Gastrocnemius medialis (tissue), 4 donors: ENCODE results near the gene RMDN3. TPM values are rescaled to one million over a fixed set of nuclear protein-coding genes. Genes with fewer than 3 reads are reported as not detected.

ENCODE experiments used
- ATAC-seq, 2 donors: fragments of 150-250 bp; one replicate each; pipeline ENCODE4 v1.9.1; 2016
- DNase-seq, 2 donors: peaks; one replicate each; pipeline ENCODE4 v3.0.0-alpha.2; 2019
- H3K27ac ChIP-seq, 4 donors: fragments of 200-600 bp; sonication (generic); 1 replicate in 1 of 4; 2 replicates in 3 of 4; pipeline ENCODE4 v1.5.1; 2016 to 2018; ENCODE audit warnings: mild to moderate bottlenecking in 2 of 4, moderate library complexity in 1 of 4
- H3K27me3 ChIP-seq, 3 donors: fragments of 200-600 bp; sonication (generic) in 2 of 3; 1 replicate in 1 of 3; 2 replicates in 2 of 3; pipeline versions ENCODE4 v1.5.1 to v1.6.0; 2016 to 2019; ENCODE audit warnings: mild to moderate bottlenecking in 1 of 3, moderate library complexity in 1 of 3
- H3K36me3 ChIP-seq, 2 donors: fragments of 200-600 bp; sonication (generic) in 1 of 2; one replicate each; pipeline ENCODE4 v1.5.1; 2017 to 2018
- H3K4me1 ChIP-seq, 2 donors: fragments of 200-600 bp; sonication (generic) in 1 of 2; one replicate each; pipeline ENCODE4 v1.5.1; 2016 to 2017; ENCODE audit warnings: mild to moderate bottlenecking in 2 of 2
- H3K4me3 ChIP-seq, 4 donors: fragments of 200-600 bp; sonication (generic) in 3 of 4; 1 replicate in 1 of 4; 2 replicates in 3 of 4; pipeline ENCODE4 v1.5.1; 2016 to 2019; ENCODE audit warnings: mild to moderate bottlenecking in 2 of 4
- H3K9me3 ChIP-seq, 3 donors: fragments of 200-600 bp; sonication (generic) in 2 of 3; 1 replicate in 1 of 3; 2 replicates in 2 of 3; pipeline ENCODE4 v1.5.1; 2016 to 2019
- CTCF ChIP-seq, 5 experiments: fragments of 450-650 bp in 3 of 5; fragments of 200-600 bp in 2 of 5; sonication (generic) in 2 of 5; IDR thresholded peaks in 4 of 5; conservative IDR thresholded peaks in 1 of 5; 1 replicate in 4 of 5; 2 replicates in 1 of 5; pipeline ENCODE4 v1.5.1; 2016 to 2019; ENCODE audit warnings: antibody characterized with exemption in 5 of 5, mild to moderate bottlenecking in 3 of 5, moderate library complexity in 3 of 5
- POLR2A ChIP-seq, 2 donors: fragments of 450-650 bp; IDR thresholded peaks; one replicate each; pipeline ENCODE4 v1.6.1; 2017; ENCODE audit warnings: antibody characterized with exemption in 2 of 2, mild to moderate bottlenecking in 2 of 2, moderate library complexity in 2 of 2
- in situ Hi-C, 4 donors: fragments of 200-750 bp; cut with MboI; loops; one replicate each; pipeline versions ENCODE4 v1.15.0 to v1.8.0; 2017; ENCODE audit warnings: low sequenced_read_pairs in 4 of 4
- intact Hi-C: fragments of 100-400 bp; cut with DNase I; formaldehyde crosslinking; loops from one replicate; pipeline ENCODE4 v1.15.1; 2023; ENCODE audit warnings: low total_unique reads
- total RNA-seq, 4 donors: library from RNA; depleted of rRNA; stranded (reverse); fragments of >200 nt; gene quantifications; one replicate each; pipeline versions ENCODE4 v1.1.0 to v1.2.3, GENCODE V29; 2016

The RMDN3 gene
- total RNA-seq, 4 donors from 2014 or later, result 12.7 to 55.3 (median 19.6) TPM

- ATAC-seq (no peak), DNase-seq (no peak)
- intact Hi-C loops, result no loop called here
- no peaks in the 10 kb centered on the region for H3K27me3 ChIP-seq
- H3K36me3 ChIP-seq, result no peaks in the 10 kb centered on the region
- TF ChIP-seq CTCF (IDR thresholded peaks at IDR 0.05 in 4 of 5, conservative IDR thresholded peaks at IDR 0.05 in 1 of 5) (no peak), POLR2A (IDR thresholded peaks at IDR 0.05) (no peak)
- H3K9me3 ChIP-seq, result no peaks in the 10 kb centered on the region
- no peaks in the 10 kb centered on the region for H3K4me1 ChIP-seq
- in situ Hi-C loops, result no loop called here
- no peak overlapping the region for H3K27ac ChIP-seq
- no peak overlapping the region for H3K4me3 ChIP-seq
Measured at GRCh38 chr15:40716165-40716564, 38.9 kb downstream of the RMDN3 start.

- in situ Hi-C loops, result no loop called here
- no peaks in the 10 kb centered on the region for H3K36me3 ChIP-seq
Measured at GRCh38 chr15:40714144-40714543, 40.9 kb downstream of the RMDN3 start.

GRCh38 chr15:40706121-40706520 lies 48.9 kb downstream of the RMDN3 start:
- ATAC-seq, result no peak
- Histone ChIP-seq H3K27me3 (no peaks in the 10 kb centered on the region), H3K4me3 (no peak overlapping the region), H3K27ac (no peak overlapping the region), H3K9me3 (no peaks in the 10 kb centered on the region), H3K4me1 (no peaks in the 10 kb centered on the region), H3K36me3 (no peaks in the 10 kb centered on the region)
- intact Hi-C loops, result no loop called here
- no peak for TF ChIP-seq CTCF (IDR thresholded peaks at IDR 0.05 in 4 of 5, conservative IDR thresholded peaks at IDR 0.05 in 1 of 5)
- no peak for TF ChIP-seq POLR2A (IDR thresholded peaks at IDR 0.05)
- in situ Hi-C loops, result no loop called here
- no peak for DNase-seq

More at GRCh38 chr15:40714144-40714543, 40.9 kb downstream of the RMDN3 start:
- intact Hi-C loops, result no loop called here
- ATAC-seq (no peak), DNase-seq (no peak)
- no peaks in the 10 kb centered on the region for H3K4me1 ChIP-seq
- no peaks in the 10 kb centered on the region for H3K27me3 ChIP-seq
- no peak overlapping the region for H3K27ac ChIP-seq
- no peaks in the 10 kb centered on the region for H3K9me3 ChIP-seq
- H3K4me3 ChIP-seq, result no peak overlapping the region
- no peak for TF ChIP-seq POLR2A (IDR thresholded peaks at IDR 0.05)
- no peak for TF ChIP-seq CTCF (IDR thresholded peaks at IDR 0.05 in 4 of 5, conservative IDR thresholded peaks at IDR 0.05 in 1 of 5)

GRCh38 chr15:40702077-40702476 lies 53.0 kb downstream of the RMDN3 start:
- no peaks in the 10 kb centered on the region for H3K36me3 ChIP-seq
- DNase-seq (no peak), ATAC-seq (no peak)
- no peaks in the 10 kb centered on the region for H3K27me3 ChIP-seq
- TF ChIP-seq POLR2A (IDR thresholded peaks at IDR 0.05), result no peak
- no peak for TF ChIP-seq CTCF (IDR thresholded peaks at IDR 0.05 in 4 of 5, conservative IDR thresholded peaks at IDR 0.05 in 1 of 5)
- H3K4me3 ChIP-seq, result no peak overlapping the region
- no peaks in the 10 kb centered on the region for H3K4me1 ChIP-seq
- in situ Hi-C loops, result no loop called here
- intact Hi-C loops, result no loop called here
- no peaks in the 10 kb centered on the region for H3K9me3 ChIP-seq
- no peak overlapping the region for H3K27ac ChIP-seq

- peaks cover 16 to 20% of the 10 kb centered on the region in 2 donors for H3K4me1 ChIP-seq
- no peaks in the 10 kb centered on the region for H3K27me3 ChIP-seq
- in situ Hi-C loops (loop anchor here in 2 of 4 donors (10.0 to 25.0 kb wide), 3 partner anchors 89 to 197 kb away; partner anchors contain the start of gene VPS18 (in 1 of the 2)), intact Hi-C loops (no loop called here)
- ATAC-seq (no peak), DNase-seq (no peak)
- H3K4me3 ChIP-seq, result no peak overlapping the region
- no peaks in the 10 kb centered on the region for H3K9me3 ChIP-seq
- H3K27ac ChIP-seq, result no peak overlapping the region
- peaks cover 0 to under 1% of the 10 kb centered on the region in 2 donors for H3K36me3 ChIP-seq
- TF ChIP-seq POLR2A (IDR thresholded peaks at IDR 0.05) (no peak), CTCF (IDR thresholded peaks at IDR 0.05 in 4 of 5, conservative IDR thresholded peaks at IDR 0.05 in 1 of 5) (no peak)
Measured at GRCh38 chr15:40697916-40698315, 57.1 kb downstream of the RMDN3 start.
